Measurements from ENCODE around the gene LIPH.
A peak's percentile ranks its signal among the peaks of the same experiment; 100 is the strongest.
"Not testable (repeated sequence)": the region's sequence is repeated elsewhere in the genome, so short reads cannot be mapped to it uniquely, and the experiment has no call there.

Gene LIPH

DNA sequence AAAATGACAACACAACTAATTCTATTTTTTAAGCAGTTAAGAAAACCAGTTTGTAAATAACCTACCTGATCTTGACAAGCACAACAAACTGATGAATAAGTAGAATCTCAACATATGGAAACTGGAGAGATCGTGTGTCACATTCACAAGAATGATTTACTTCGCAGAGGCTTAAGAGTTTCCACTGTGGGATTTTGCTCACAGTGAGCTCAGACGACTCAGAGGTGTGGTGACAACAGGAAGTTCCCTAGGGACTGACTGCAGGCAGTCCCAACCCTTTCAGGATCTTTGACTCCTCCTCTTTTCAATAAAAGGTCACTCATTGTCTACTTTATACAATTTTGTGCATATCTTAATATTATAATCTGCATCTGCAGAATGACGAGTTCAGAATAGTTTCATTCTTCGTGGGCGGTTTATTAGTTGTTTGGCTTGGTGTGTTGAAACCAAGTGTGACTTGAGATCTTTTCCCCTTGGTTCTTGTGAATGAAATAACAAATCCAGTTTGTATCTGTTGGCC lies at the start of gene LIPH:
TSS of gene LIPH (minus strand) at position 231 of the 520 bp plus-strand sequence. CDS start at position 114, 117 bp downstream.
- no peak for DNase-seq

GRCh38 chr3:185595526-185595925 lies 43.1 kb upstream of the LIPH start:
- no peak for DNase-seq

DNA sequence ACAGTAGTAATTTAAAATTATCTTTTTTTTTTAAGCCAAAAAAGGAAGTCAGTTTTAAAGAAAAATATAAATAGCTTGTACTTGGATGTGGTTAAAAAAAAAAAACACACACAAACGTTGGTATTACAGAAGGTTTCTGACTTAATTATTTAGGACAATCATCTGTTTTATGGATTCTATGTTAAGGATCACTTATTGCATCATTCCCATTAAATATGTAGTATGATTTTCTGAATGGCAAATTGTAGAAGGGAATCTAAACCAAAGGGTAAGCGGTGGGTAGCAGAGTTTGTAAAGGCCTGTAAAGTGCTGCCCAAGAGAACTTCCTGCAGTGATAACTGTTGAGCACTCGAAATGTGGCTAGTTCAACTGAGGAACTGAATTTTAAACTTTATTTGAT lies 41.7 kb upstream of the LIPH start:
- DNase-seq = no peak

DNA sequence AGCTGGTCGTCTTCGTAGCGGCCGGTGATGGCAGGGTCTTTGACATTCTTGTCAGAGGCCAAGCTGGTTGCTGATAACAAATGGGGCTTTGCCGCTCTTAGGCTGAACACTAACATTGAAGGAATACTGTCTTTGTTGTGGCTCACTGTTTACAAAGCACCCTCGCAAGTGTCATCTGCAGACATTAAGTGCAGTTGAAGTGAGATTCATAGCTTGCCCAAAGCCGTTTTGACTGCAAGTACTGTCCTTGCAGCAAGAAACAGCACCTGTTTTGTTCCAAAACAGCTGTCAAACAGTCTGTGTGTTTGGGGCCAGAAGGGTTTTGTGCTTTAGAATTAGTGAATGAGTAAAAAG lies 34.3 kb upstream of the LIPH start:
- no peak for DNase-seq

DNA sequence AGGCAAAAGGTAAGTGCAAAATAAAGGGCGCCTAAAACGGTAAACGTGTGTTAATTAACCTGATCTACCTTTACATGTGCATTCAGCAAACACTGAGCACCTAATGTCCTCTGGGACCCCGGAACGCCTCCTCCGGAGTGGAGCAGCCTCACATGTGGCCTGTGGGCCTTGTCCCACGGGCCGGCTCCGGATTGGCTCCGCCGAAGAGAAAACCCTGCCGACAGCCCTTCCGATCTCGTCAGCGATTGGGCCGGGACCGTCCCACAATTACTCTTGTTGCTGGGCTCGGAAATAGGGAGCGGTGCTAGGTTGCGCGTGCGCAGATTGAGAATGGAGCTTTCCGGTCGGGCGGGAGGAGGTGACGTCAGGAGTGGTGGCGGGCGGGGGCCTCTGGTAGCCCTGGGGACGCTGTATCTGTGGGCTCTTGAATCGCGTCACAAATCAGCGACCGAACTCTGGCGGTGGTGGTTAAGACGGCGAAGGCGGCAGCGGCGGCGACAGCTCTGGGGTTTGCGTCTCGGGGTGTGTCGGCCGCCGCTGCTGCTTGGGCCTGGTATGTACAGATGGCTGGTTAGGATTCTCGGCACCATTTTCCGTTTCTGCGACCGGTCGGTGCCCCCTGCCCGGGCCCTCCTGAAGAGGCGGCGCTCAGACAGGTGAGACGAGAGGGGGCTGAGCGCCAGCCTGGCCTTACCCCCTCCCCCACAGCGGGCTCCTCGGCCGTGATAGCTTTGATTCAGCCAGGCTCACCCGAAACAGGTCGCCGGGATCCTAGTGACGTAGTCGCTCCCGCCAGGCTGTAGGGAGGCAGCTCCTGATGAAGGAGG lies 33.7 kb upstream of the LIPH start, which contains the start of gene SENP2:
TSS of gene SENP2 (plus strand) at position 437 of the 827 bp plus-strand sequence. CDS start at position 556, 119 bp downstream.
- peak; percentile 88 to 100 (median 99) for DNase-seq

- DNase-seq = peak in 1 of 51 donors; percentile 10
Observed at GRCh38 chr3:185585518-185585858, 33.1 kb upstream of the LIPH start.

- DNase-seq = no peak
Observed at GRCh38 chr3:185584686-185585085, 32.3 kb upstream of the LIPH start.

DNA sequence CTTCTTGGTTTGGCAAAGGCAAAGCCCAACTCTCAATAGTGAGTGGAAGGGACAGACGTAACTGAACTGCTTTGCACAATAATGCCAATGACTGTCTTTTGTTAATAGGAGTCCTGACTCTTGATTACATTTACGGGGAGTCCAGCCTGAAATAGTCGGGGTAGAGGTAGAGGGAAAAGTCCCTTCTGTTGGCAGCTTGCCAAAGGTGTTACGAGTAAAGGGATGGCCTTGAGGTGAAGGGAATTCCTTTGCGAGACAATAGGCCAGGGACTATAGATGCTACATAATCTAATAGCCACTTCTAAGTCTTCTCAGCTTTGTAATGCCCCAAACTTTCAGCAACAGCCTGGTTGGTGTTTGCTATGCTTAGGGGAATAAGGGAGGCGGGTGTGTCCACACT lies 31.5 kb upstream of the LIPH start:
- no peak for DNase-seq

GRCh38 chr3:185582871-185583270 lies 30.5 kb upstream of the LIPH start:
- DNase-seq = no peak

GRCh38 chr3:185582236-185582635 lies 29.8 kb upstream of the LIPH start:
- DNase-seq = no peak

DNA sequence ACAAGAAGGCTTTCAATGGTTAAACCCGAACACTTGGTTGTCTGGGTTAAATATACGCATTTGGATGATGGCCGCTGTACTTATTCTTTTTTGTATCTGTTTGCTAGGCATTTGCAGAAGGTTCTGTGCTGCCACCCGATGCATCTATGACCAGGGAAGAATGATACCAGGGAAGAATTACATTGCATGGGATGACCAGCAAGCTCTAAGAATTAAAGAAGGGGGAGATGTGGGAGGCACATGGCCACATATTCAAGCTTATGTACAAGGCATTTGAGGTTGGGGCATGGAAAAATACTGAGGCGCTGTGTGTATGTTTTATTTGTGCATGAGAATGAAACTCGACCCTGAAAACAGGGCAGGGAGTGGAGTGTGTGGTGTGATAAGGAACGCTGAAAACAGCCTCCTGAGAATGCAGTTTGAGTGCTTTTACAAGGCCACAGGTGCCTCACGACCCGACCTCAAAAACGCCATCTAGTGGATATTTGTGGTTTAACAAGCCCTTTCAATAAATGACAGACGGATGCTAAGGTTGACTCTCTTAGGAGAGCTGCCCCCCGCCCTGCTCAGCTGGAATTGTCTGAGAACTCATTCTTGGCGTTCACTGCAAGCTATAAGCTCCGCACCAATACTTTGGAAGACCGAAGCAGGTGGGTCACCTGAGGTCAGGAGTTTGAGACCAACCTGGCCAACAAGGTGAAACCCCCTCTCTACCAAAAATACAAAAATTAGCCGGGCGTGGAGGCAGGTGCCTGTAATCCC lies 22.9 kb upstream of the LIPH start:
- DNase-seq = peak in 6 of 51 donors; percentile 1 to 45 (median 6)

- DNase-seq = no peak
Observed at GRCh38 chr3:185572183-185572582, 19.8 kb upstream of the LIPH start.

DNA sequence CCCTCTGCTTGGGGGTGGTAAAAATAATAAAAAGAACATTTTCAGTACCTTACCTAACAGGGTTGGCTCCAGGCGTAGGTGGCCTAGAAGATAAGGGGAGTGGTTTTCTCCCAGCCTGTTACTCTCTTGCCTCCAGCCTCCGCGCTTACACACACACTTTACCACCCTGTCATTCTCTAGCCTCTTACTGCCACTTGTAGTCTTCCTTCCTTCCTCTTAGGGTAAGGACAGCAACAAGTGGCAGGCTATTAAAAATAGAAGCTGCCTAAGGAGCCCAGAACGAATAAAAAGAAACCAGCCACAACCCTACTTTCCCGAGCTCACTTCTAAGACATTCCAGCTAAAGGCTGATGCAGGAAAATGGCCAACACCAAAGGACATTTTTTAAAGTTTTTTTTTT lies 9.6 kb upstream of the LIPH start:
- no peak for DNase-seq

- DNase-seq = peak in 7 of 51 donors; percentile 4 to 19 (median 7)
Observed at GRCh38 chr3:185561374-185561943, 9.1 kb upstream of the LIPH start.

DNA sequence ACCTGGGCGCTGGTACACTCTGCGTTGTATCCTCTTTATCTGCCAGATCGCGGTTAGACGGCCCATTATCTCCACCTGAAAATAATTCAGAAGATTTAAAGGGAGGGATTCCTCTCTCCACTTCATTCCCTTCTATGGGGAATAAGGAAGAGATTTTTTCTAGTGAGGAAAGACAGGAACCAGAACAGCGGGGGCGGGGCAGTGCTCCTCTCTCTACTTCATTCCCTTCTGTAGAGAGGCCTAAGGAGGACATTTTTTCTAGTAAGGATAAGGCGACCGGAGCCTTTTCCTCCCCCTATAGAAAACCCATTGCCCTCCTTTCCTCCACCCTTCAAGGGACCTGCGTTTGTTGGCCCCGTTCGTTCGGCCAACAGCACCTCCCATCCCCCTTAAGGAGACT lies 8.3 kb upstream of the LIPH start:
- DNase-seq = no peak

DNA sequence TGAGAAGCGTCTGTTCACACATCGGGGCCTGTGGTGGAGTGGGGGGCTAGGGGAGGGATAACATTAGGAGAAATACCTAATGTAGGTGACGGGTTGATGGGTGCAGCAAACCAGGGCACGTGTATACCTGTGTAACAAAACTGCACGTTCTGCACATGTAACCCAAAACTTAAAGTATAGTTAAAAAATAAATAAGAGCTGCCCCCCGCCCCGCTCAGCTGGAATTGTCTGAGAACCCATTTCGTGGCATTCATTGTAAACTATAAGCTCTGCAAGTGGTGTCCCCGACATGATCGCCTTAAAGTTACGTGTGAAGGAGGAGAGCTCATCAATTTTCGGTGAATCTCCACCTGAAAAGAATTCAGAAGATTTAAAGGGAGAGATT lies 7.3 kb upstream of the LIPH start:
- DNase-seq = no peak

GRCh38 chr3:185558395-185558794 lies 6.0 kb upstream of the LIPH start:
- DNase-seq = no peak

- not testable (repeated sequence) for DNase-seq
Observed at GRCh38 chr3:185556640-185557039, 4.3 kb upstream of the LIPH start.

- DNase-seq = no peak
Observed at GRCh38 chr3:185555860-185556347, 3.5 kb upstream of the LIPH start.

- DNase-seq = no peak
Observed at GRCh38 chr3:185555101-185555501, 2.7 kb upstream of the LIPH start.

GRCh38 chr3:185549651-185550111 lies 2.7 kb downstream of the LIPH start:
- no peak for DNase-seq

GRCh38 chr3:185549122-185549521 lies 3.3 kb downstream of the LIPH start:
- peak in 1 of 51 donors; percentile 31 for DNase-seq

Data from hypothalamus (tissue), 51 donors.